ENCODE results near the gene NMRK1. TPM values are rescaled to one million over a fixed set of nuclear protein-coding genes. Genes with fewer than 3 reads are reported as not detected.

Gene NMRK1
- total and polyA plus RNA-seq, 2 of the 13 experiments (the other 11 are each of a cell fraction or from before 2014, with no cell fraction given) = 9.1 to 12.9 TPM

DNA sequence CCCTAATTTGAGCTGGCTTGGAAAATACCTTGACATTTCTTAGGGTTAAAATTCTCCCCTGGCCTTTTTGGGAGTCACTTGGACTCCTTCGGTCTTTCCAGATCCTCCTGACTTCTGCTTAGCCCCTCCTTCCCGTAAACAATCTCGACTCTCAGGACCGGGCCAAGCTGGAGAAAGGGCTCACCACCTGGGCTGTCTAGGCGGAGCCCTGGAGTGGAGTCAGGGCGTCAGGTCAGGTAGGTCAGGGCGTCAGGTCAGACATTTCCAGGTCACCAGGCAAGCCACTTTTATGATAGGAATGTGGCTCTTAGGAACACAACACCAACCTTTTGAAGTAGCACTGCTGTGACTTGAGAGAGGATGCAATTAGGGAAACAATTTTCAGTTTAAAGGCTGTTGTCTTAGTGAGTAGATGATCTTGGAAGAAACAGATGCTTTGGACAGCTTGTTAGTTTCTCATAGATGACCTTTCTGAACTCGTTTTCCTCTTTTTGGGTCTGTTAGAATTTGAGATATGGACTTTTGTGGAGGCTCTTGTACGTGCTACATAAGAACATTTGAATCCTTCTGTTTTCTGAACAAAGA lies 13.1 kb upstream of the NMRK1 start (continued):
- TF ChIP-seq, protein P1, sequence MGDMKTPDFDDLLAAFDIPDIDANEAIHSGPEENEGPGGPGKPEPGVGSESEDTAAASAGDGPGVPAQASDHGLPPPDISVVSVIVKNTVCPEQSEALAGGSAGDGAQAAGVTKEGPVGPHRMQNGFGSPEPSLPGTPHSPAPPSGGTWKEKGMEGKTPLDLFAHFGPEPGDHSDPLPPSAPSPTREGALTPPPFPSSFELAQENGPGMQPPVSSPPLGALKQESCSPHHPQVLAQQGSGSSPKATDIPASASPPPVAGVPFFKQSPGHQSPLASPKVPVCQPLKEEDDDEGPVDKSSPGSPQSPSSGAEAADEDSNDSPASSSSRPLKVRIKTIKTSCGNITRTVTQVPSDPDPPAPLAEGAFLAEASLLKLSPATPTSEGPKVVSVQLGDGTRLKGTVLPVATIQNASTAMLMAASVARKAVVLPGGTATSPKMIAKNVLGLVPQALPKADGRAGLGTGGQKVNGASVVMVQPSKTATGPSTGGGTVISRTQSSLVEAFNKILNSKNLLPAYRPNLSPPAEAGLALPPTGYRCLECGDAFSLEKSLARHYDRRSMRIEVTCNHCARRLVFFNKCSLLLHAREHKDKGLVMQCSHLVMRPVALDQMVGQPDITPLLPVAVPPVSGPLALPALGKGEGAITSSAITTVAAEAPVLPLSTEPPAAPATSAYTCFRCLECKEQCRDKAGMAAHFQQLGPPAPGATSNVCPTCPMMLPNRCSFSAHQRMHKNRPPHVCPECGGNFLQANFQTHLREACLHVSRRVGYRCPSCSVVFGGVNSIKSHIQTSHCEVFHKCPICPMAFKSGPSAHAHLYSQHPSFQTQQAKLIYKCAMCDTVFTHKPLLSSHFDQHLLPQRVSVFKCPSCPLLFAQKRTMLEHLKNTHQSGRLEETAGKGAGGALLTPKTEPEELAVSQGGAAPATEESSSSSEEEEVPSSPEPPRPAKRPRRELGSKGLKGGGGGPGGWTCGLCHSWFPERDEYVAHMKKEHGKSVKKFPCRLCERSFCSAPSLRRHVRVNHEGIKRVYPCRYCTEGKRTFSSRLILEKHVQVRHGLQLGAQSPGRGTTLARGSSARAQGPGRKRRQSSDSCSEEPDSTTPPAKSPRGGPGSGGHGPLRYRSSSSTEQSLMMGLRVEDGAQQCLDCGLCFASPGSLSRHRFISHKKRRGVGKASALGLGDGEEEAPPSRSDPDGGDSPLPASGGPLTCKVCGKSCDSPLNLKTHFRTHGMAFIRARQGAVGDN (CRISPR knock-in tag; IDR thresholded peaks at IDR 0.05) = peak; percentile 20; the same call in 1 of the 2 replicates
- no peak for TF ChIP-seq JDP2 (CRISPR knock-in tag; IDR thresholded peaks at IDR 0.05; ENCODE audit: borderline replicate concordance)
- no peak for TF ChIP-seq ZC3H13 (CRISPR knock-in tag; IDR thresholded peaks at IDR 0.05)

DNA sequence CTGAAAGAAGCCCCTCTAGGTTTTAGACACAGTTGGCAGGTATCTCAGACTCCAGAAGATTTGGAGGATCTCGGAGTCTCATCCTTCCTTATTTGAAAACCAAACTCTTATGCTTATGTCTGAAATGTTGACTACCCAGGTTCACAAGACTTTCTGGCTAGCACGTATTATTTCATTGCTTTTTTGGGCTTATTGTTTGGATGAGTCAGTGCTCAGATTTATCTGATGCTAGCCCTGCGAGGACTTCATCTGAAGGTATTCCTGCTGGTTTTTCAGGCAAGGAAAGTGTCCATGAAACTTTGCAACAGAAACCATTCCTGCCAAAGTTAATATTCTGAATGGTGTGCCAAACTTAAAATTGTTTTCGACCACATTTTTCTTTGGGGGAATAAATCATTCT lies 8.8 kb upstream of the NMRK1 start:
- Histone ChIP-seq H3K9ac (ENCODE audit: insufficient read depth, low read depth, low read length) (no peak overlapping the region), H3K27ac (ENCODE audit: extremely low read length, insufficient read depth, low read length) (no peak overlapping the region), H3K9me3 (ENCODE audit: low read length) (no peaks in the 10 kb centered on the region), H4K20me1 (ENCODE audit: insufficient read depth, low read length) (no peaks in the 10 kb centered on the region; the same call in 1 of the 2 replicates), H3K4me2 (ENCODE audit: low read depth, low read length) (no peak overlapping the region), H3K79me2 (ENCODE audit: insufficient read depth, low read length) (peaks cover 24% of the 10 kb centered on the region), H3K27me3 (ENCODE audit: control insufficient read depth in 1 of 2, insufficient read depth in 2 of 2, low read length in 2 of 2) (no peaks in the 10 kb centered on the region), H2AFZ (ENCODE audit: low read length) (no peak overlapping the region), H3K4me3 (replicated peaks in 1 of 3; ENCODE audit: insufficient read depth in 1 of 3, low read depth in 2 of 3, low read length in 3 of 3) (no peak overlapping the region), H3K4me1 (ENCODE audit: insufficient read depth, low read length) (peaks cover 48% of the 10 kb centered on the region), H3K36me3 (replicated peaks in 1 of 2; ENCODE audit: control insufficient read depth in 1 of 2, insufficient read depth in 2 of 2, low read length in 2 of 2) (no peaks in the 10 kb centered on the region)
- intact Hi-C loops (cut with micrococcal nuclease; ENCODE audit: unreplicated experiment) (no loop called here), in situ Hi-C loops (cut with HindIII; ENCODE audit: extremely low pct_ligation_motif_present, low pct_unique_long_range_greater_than_20kb) (no loop called here)
- no peak for FAIRE-seq
- DNase-seq (ENCODE audit: low spot score) = no peak
- no peak for ATAC-seq
- ChIA-PET POLR2A (no interaction called here), CTCF (ENCODE audit: low intra/inter-chr PET ratio, low total read pairs) (no interaction called here)
- BruUV-seq (replicated peaks) = no TSS peak
- TF ChIP-seq, protein P2, sequence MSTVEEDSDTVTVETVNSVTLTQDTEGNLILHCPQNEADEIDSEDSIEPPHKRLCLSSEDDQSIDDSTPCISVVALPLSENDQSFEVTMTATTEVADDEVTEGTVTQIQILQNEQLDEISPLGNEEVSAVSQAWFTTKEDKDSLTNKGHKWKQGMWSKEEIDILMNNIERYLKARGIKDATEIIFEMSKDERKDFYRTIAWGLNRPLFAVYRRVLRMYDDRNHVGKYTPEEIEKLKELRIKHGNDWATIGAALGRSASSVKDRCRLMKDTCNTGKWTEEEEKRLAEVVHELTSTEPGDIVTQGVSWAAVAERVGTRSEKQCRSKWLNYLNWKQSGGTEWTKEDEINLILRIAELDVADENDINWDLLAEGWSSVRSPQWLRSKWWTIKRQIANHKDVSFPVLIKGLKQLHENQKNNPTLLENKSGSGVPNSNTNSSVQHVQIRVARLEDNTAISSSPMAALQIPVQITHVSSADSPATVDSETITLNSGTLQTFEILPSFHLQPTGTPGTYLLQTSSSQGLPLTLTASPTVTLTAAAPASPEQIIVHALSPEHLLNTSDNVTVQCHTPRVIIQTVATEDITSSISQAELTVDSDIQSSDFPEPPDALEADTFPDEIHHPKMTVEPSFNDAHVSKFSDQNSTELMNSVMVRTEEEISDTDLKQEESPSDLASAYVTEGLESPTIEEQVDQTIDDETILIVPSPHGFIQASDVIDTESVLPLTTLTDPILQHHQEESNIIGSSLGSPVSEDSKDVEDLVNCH (CRISPR knock-in tag; IDR thresholded peaks at IDR 0.05) = no peak
- TF ChIP-seq ZNF205 (CRISPR knock-in tag; IDR thresholded peaks at IDR 0.05) = no peak
- TF ChIP-seq RARG (CRISPR knock-in tag; IDR thresholded peaks at IDR 0.05; ENCODE audit: low read depth) = no peak
- TF ChIP-seq, protein P3, sequence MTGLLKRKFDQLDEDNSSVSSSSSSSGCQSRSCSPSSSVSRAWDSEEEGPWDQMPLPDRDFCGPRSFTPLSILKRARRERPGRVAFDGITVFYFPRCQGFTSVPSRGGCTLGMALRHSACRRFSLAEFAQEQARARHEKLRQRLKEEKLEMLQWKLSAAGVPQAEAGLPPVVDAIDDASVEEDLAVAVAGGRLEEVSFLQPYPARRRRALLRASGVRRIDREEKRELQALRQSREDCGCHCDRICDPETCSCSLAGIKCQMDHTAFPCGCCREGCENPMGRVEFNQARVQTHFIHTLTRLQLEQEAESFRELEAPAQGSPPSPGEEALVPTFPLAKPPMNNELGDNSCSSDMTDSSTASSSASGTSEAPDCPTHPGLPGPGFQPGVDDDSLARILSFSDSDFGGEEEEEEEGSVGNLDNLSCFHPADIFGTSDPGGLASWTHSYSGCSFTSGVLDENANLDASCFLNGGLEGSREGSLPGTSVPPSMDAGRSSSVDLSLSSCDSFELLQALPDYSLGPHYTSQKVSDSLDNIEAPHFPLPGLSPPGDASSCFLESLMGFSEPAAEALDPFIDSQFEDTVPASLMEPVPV (CRISPR knock-in tag; IDR thresholded peaks at IDR 0.05) = no peak
- TF ChIP-seq, protein P4, sequence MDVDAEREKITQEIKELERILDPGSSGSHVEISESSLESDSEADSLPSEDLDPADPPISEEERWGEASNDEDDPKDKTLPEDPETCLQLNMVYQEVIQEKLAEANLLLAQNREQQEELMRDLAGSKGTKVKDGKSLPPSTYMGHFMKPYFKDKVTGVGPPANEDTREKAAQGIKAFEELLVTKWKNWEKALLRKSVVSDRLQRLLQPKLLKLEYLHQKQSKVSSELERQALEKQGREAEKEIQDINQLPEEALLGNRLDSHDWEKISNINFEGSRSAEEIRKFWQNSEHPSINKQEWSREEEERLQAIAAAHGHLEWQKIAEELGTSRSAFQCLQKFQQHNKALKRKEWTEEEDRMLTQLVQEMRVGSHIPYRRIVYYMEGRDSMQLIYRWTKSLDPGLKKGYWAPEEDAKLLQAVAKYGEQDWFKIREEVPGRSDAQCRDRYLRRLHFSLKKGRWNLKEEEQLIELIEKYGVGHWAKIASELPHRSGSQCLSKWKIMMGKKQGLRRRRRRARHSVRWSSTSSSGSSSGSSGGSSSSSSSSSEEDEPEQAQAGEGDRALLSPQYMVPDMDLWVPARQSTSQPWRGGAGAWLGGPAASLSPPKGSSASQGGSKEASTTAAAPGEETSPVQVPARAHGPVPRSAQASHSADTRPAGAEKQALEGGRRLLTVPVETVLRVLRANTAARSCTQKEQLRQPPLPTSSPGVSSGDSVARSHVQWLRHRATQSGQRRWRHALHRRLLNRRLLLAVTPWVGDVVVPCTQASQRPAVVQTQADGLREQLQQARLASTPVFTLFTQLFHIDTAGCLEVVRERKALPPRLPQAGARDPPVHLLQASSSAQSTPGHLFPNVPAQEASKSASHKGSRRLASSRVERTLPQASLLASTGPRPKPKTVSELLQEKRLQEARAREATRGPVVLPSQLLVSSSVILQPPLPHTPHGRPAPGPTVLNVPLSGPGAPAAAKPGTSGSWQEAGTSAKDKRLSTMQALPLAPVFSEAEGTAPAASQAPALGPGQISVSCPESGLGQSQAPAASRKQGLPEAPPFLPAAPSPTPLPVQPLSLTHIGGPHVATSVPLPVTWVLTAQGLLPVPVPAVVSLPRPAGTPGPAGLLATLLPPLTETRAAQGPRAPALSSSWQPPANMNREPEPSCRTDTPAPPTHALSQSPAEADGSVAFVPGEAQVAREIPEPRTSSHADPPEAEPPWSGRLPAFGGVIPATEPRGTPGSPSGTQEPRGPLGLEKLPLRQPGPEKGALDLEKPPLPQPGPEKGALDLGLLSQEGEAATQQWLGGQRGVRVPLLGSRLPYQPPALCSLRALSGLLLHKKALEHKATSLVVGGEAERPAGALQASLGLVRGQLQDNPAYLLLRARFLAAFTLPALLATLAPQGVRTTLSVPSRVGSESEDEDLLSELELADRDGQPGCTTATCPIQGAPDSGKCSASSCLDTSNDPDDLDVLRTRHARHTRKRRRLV (CRISPR knock-in tag; IDR thresholded peaks at IDR 0.05) = no peak
- 92% methylated on average over 4 of the region's 4 CpGs for WGBS (ENCODE audit: low lambda C conversion rate)

Data from HepG2 (cell line).